ENCODE results near the gene CD164L2.

- TF ChIP-seq EZH2 (IDR thresholded peaks at IDR 0.05; ENCODE audit: insufficient read depth, low read length) (no peak), CTCF (IDR thresholded peaks at IDR 0.05; ENCODE audit: insufficient read depth, low read depth, low read length) (no peak)
Observed at GRCh38 chr1:27336756-27337155, 46.4 kb downstream of the CD164L2 start.

Measured in astrocyte (in vitro differentiated cells and primary cell).